A549 (cell line): ENCODE data around the gene MVB12B. TPM values are rescaled to one million over a fixed set of nuclear protein-coding genes. Genes with fewer than 3 reads are reported as not detected.

ENCODE experiments used
- ATAC-seq, 2 experiments: fragments of 200-7000 bp in 1 of 2; fragments of >200 bp in 1 of 2; cut with Nextera tagmentation in 1 of 2; cut with Tn5 transposase in 1 of 2; 3 replicates each; pipeline versions ENCODE4 v1.8.0 to v1.9.1; 2018 to 2020; ENCODE audit warnings: mild to moderate bottlenecking in 1 of 2, moderate library complexity in 1 of 2
- CTCF ChIA-PET: fragments of 300-600 bp; sonication (Branson Sonifier 250); formaldehyde crosslinking; extraction: SDS; loops from one replicate; lab custom pipeline; 2021; ENCODE audit warnings: antibody characterized with exemption, inconsistent platforms; lab: Yijun Ruan, JAX
- POLR2A ChIA-PET: fragments of 350-600 bp; formaldehyde crosslinking; extraction: SDS; loops from one replicate; lab custom pipeline; 2021; ENCODE audit warnings: antibody characterized with exemption, inconsistent platforms; lab: Yijun Ruan, JAX
- DNase-seq, 2 experiments: peaks; one replicate each; pipeline versions ENCODE4 v3.0.0 to v3.0.0-alpha.2; 2011 to 2016; ENCODE audit warnings: low read depth in 1 of 2, low spot score in 1 of 2
- FAIRE-seq: peaks from 2 replicates; lab custom pipeline; 2011; peaks lifted over from hg19 to GRCh38; lab: Jason Lieb, UNC
- H3K27ac ChIP-seq, 2 experiments: fragments of >200 bp; sonication (Bioruptor Twin); formaldehyde crosslinking; 3 replicates each; pipeline ENCODE4 v1.5.1; 2016 to 2017
- H3K4me1 ChIP-seq: fragments of >200 bp; sonication (Bioruptor Twin); formaldehyde crosslinking; 3 replicates; pipeline ENCODE4 v1.6.1; 2016
- H3K4me2 ChIP-seq: fragments of >200 bp; sonication (Bioruptor Twin); formaldehyde crosslinking; 3 replicates; pipeline ENCODE4 v1.6.1; 2016
- H3K4me3 ChIP-seq: fragments of >200 bp; sonication (Bioruptor Twin); formaldehyde crosslinking; 3 replicates; pipeline ENCODE4 v1.5.1; 2016
- H3K9me3 ChIP-seq: fragments of >200 bp; sonication (Bioruptor Twin); formaldehyde crosslinking; 3 replicates; pipeline ENCODE4 v1.6.1; 2016
- BHLHE40 ChIP-seq: IDR thresholded peaks from 2 replicates; pipeline ENCODE4 v1.6.1; 2012; ENCODE audit warnings: low read depth, low read length, inconsistent platforms
- CBX2 ChIP-seq: fragments of 200-600 bp; sonication (generic); IDR thresholded peaks from 2 replicates; pipeline ENCODE4 v1.6.1; 2016; ENCODE audit warnings: low read depth, mild to moderate bottlenecking, borderline replicate concordance
- EHF ChIP-seq: fragments of 250-450 bp; sonication (Bioruptor Pico); IDR thresholded peaks from 2 replicates; pipeline ENCODE4 v1.5.0; 2020; ENCODE audit warnings: mild to moderate bottlenecking
- EHMT2 ChIP-seq: fragments of 200-600 bp; sonication (generic); IDR thresholded peaks from 2 replicates; pipeline ENCODE4 v1.6.1; 2016; ENCODE audit warnings: antibody characterized with exemption, low read depth, mild to moderate bottlenecking, moderate library complexity
- ELK1 ChIP-seq: fragments of 150-350 bp; IDR thresholded peaks from 2 replicates; pipeline ENCODE4 v1.6.1; 2014; ENCODE audit warnings: low read depth, mild to moderate bottlenecking, low read length
- ESRRA ChIP-seq: fragments of 150-350 bp; IDR thresholded peaks from 2 replicates; pipeline ENCODE4 v1.6.1; 2014; ENCODE audit warnings: mild to moderate bottlenecking, low read length, borderline replicate concordance
- FOSB ChIP-seq: fragments of 250-450 bp; sonication (Bioruptor Pico); IDR thresholded peaks from 2 replicates; pipeline ENCODE4 v1.5.0; 2020; ENCODE audit warnings: mild to moderate bottlenecking, moderate library complexity
- HES2 ChIP-seq: fragments of >200 bp; sonication (Bioruptor Twin); formaldehyde crosslinking; IDR thresholded peaks from 2 replicates; pipeline ENCODE4 v1.6.1; 2016
- HOXB13 ChIP-seq: fragments of 250-450 bp; sonication (Bioruptor Pico); IDR thresholded peaks from 2 replicates; pipeline ENCODE4 v1.5.0; 2020; ENCODE audit warnings: low read depth, mild to moderate bottlenecking, moderate library complexity
- HOXB5 ChIP-seq: fragments of 250-450 bp; sonication (Bioruptor Pico); IDR thresholded peaks from 2 replicates; pipeline ENCODE4 v1.5.0; 2020; ENCODE audit warnings: mild to moderate bottlenecking, moderate library complexity
- MAZ ChIP-seq: fragments of 150-350 bp; IDR thresholded peaks from 2 replicates; pipeline ENCODE4 v1.6.1; 2014; ENCODE audit warnings: antibody characterized with exemption, low read depth, low read length, borderline replicate concordance
- NPAS2 ChIP-seq: fragments of 250-450 bp; sonication (Bioruptor Pico); IDR thresholded peaks from 2 replicates; pipeline ENCODE4 v1.8.0; 2022; ENCODE audit warnings: mild to moderate bottlenecking, moderate library complexity, borderline replicate concordance
- PBX3 ChIP-seq: IDR thresholded peaks from 2 replicates; pipeline ENCODE4 v1.6.1; 2012
- PHF8 ChIP-seq: fragments of 200-600 bp; sonication (generic); IDR thresholded peaks from 2 replicates; pipeline ENCODE4 v1.6.1; 2016; ENCODE audit warnings: low read depth, mild to moderate bottlenecking, antibody characterized with exemption, moderate library complexity, borderline replicate concordance
- POLR2A ChIP-seq: IDR thresholded peaks from 2 replicates; pipeline ENCODE4 v1.6.1; 2012; ENCODE audit warnings: mild to moderate bottlenecking, low read length
- RCOR1 ChIP-seq: fragments of 150-350 bp; IDR thresholded peaks from 2 replicates; pipeline ENCODE4 v1.6.1; 2014; ENCODE audit warnings: antibody characterized with exemption, low read length, low read depth
- SMC3 ChIP-seq: fragments of >200 bp; sonication (Bioruptor Twin); formaldehyde crosslinking; IDR thresholded peaks from 3 replicates; pipeline ENCODE4 v1.6.1; 2018; ENCODE audit warnings: inconsistent platforms
- WGBS: methylation state at CpG from one replicate; pipeline ENCODE4 v1.1.6; 2017; ENCODE audit errors: missing lambda C conversion rate; 5-methylcytosine and 5-hydroxymethylcytosine counted together
- polyA plus RNA-seq, 4 experiments: library from polyadenylated mRNA; depleted of rRNA in 3 of 4; stranded (reverse); fragments of >200 nt; fragmentation: RNase III in 1 of 4; extraction: RNeasy Plus Mini Kit Qiagen cat#74134 plus additional on column Dnase treatment in 1 of 4; gene quantifications; 2 replicates in 3 of 4; 3 replicates in 1 of 4; pipeline ENCODE4 v1.2.3, GENCODE V29; 2011 to 2017
- TF ChIP-seq, protein P1 (sequence below): fragments of 450-650 bp; IDR thresholded peaks from 2 replicates; pipeline ENCODE4 v1.6.1; 2014; ENCODE audit warnings: antibody characterized with exemption
- TF ChIP-seq, protein P2 (sequence below): IDR thresholded peaks from 2 replicates; pipeline ENCODE4 v1.6.1; 2012; ENCODE audit warnings: low read depth, borderline replicate concordance
- TF ChIP-seq, protein P3 (sequence below): fragments of 250-450 bp; sonication (Bioruptor Pico); IDR thresholded peaks from 2 replicates; pipeline ENCODE4 v1.5.0; 2021; ENCODE audit warnings: mild to moderate bottlenecking, moderate library complexity, borderline replicate concordance
- TF ChIP-seq, protein P4 (sequence below): fragments of >200 bp; sonication (Bioruptor Twin); formaldehyde crosslinking; IDR thresholded peaks from 3 replicates; pipeline ENCODE4 v1.5.1; 2016

The MVB12B gene
- polyA plus RNA-seq, 2 of the 4 experiments (the other 2 are of a cell fraction): 4.6 to 5.9 TPM

DNA sequence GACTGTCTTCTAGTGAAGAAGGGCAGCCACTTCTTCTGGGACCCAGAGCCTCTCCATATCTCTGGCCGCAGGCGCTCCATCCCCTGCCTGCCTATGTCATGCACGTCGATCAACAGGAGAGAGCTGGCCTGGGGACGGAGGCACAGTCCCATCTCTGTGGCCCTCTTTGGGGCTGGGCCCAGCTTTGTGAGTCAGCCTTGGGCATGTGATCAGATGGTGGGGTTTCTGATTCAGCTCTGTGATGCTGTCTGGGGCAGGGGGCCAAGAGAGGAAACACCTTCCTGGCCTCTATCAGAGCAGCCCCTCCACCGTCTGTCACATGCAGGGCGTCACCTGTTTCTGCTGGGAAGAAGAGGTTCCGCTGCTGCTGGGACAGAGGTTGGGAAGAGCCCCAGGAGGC is 72.6 kb downstream of the MVB12B start:
- H3K27ac ChIP-seq: no peak overlapping the region
- H3K4me3 ChIP-seq: no peak overlapping the region
- no peak for DNase-seq
- no peak for ATAC-seq
- no peak for FAIRE-seq
- ChIA-PET POLR2A (interaction anchor here (1.2 kb wide), 1 partner anchor 992 kb away, joined by 4 read pairs; no protein-coding TSS in a partner anchor), CTCF (interaction anchor here (0.5 to 10.3 kb wide), 61 partner anchors 8 to 1198 kb away, joined by 3 to 198 read pairs (median 6); partner anchors contain the start of gene MVB12B)
- H3K4me2 ChIP-seq: no peak overlapping the region
- no peak for TF ChIP-seq HOXB13
- no peaks in the 10 kb centered on the region for H3K9me3 ChIP-seq
- peaks cover 10% of the 10 kb centered on the region for H3K4me1 ChIP-seq
- WGBS: 93% methylated on average over 2 of the region's 8 CpGs

DNA sequence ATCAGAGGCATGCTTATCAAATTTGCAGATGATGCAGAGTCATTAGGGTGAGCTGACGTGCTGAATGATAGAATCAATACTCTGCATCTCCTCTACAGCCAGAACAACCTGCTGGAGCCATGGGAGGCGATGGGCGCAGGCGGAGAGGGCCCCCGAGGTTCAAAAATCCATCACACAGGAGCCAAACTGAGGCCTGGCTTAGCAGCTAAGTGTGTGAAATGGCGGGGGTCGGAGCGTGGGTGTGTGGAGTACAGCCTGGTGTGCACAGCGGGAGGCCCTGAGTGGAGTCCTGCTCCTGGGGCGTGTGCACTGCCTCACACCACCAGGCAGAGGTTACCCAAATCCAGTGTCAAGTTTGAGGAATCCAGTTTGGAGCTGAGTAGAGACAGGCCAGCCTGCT is 73.2 kb downstream of the MVB12B start:
- H3K4me1 ChIP-seq: peaks cover 10% of the 10 kb centered on the region
- ChIA-PET CTCF (interaction anchor here (0.5 to 10.3 kb wide), 14 partner anchors 13 to 991 kb away, joined by 3 to 198 read pairs (median 14); partner anchors contain the start of gene MVB12B), POLR2A (no interaction called here)
- no peaks in the 10 kb centered on the region for H3K9me3 ChIP-seq
- no peak overlapping the region for H3K4me3 ChIP-seq
- TF ChIP-seq BHLHE40: no peak
- TF ChIP-seq, protein P1, sequence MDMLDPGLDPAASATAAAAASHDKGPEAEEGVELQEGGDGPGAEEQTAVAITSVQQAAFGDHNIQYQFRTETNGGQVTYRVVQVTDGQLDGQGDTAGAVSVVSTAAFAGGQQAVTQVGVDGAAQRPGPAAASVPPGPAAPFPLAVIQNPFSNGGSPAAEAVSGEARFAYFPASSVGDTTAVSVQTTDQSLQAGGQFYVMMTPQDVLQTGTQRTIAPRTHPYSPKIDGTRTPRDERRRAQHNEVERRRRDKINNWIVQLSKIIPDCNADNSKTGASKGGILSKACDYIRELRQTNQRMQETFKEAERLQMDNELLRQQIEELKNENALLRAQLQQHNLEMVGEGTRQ: no peak
- no peak for TF ChIP-seq EHF (CRISPR knock-in tag)
- no peak for TF ChIP-seq PHF8
- TF ChIP-seq EHMT2: no peak
- TF ChIP-seq, protein P2, sequence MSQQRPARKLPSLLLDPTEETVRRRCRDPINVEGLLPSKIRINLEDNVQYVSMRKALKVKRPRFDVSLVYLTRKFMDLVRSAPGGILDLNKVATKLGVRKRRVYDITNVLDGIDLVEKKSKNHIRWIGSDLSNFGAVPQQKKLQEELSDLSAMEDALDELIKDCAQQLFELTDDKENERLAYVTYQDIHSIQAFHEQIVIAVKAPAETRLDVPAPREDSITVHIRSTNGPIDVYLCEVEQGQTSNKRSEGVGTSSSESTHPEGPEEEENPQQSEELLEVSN: no peak
- TF ChIP-seq ELK1: no peak
- TF ChIP-seq RCOR1: no peak
- TF ChIP-seq, all 56 proteins: peak for 0
- DNase-seq: no peak
- Histone ChIP-seq H3K4me2 (no peak overlapping the region), H3K27ac (no peak overlapping the region)
- FAIRE-seq: no peak
- WGBS: 94% methylated on average over 10 of the region's 10 CpGs
- ATAC-seq: no peak

GRCh38 chr9:126400571-126400970 is 73.9 kb downstream of the MVB12B start:
- Histone ChIP-seq H3K4me1 (peaks cover 2% of the 10 kb centered on the region; the same call in 2 of the 3 replicates), H3K27ac (no peak overlapping the region), H3K4me3 (no peak overlapping the region), H3K9me3 (no peaks in the 10 kb centered on the region), H3K4me2 (no peak overlapping the region)
- DNase-seq (no peak), FAIRE-seq (no peak), ATAC-seq (no peak)
- 89% methylated on average over 11 of the region's 11 CpGs for WGBS
- CTCF ChIA-PET: interaction anchor here (0.7 to 10.3 kb wide), 5 partner anchors 15 to 992 kb away, joined by 3 to 198 read pairs (median 34); no protein-coding TSS in a partner anchor
- TF ChIP-seq MAZ (no peak), PBX3 (no peak), POLR2A (no peak), HOXB5 (CRISPR knock-in tag) (no peak), SMC3 (no peak), FOSB (CRISPR knock-in tag) (no peak), NPAS2 (no peak), HES2 (no peak), ESRRA (no peak), CBX2 (no peak)
- TF ChIP-seq, protein P3, sequence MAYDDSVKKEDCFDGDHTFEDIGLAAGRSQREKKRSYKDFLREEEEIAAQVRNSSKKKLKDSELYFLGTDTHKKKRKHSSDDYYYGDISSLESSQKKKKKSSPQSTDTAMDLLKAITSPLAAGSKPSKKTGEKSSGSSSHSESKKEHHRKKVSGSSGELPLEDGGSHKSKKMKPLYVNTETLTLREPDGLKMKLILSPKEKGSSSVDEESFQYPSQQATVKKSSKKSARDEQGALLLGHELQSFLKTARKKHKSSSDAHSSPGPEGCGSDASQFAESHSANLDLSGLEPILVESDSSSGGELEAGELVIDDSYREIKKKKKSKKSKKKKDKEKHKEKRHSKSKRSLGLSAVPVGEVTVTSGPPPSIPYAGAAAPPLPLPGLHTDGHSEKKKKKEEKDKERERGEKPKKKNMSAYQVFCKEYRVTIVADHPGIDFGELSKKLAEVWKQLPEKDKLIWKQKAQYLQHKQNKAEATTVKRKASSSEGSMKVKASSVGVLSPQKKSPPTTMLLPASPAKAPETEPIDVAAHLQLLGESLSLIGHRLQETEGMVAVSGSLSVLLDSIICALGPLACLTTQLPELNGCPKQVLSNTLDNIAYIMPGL: no peak
- TF ChIP-seq, protein P4, sequence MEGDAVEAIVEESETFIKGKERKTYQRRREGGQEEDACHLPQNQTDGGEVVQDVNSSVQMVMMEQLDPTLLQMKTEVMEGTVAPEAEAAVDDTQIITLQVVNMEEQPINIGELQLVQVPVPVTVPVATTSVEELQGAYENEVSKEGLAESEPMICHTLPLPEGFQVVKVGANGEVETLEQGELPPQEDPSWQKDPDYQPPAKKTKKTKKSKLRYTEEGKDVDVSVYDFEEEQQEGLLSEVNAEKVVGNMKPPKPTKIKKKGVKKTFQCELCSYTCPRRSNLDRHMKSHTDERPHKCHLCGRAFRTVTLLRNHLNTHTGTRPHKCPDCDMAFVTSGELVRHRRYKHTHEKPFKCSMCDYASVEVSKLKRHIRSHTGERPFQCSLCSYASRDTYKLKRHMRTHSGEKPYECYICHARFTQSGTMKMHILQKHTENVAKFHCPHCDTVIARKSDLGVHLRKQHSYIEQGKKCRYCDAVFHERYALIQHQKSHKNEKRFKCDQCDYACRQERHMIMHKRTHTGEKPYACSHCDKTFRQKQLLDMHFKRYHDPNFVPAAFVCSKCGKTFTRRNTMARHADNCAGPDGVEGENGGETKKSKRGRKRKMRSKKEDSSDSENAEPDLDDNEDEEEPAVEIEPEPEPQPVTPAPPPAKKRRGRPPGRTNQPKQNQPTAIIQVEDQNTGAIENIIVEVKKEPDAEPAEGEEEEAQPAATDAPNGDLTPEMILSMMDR: no peak
- POLR2A ChIA-PET: no interaction called here
